Measurements from ENCODE around the gene CAMTA1.

The CAMTA1 gene

DNA sequence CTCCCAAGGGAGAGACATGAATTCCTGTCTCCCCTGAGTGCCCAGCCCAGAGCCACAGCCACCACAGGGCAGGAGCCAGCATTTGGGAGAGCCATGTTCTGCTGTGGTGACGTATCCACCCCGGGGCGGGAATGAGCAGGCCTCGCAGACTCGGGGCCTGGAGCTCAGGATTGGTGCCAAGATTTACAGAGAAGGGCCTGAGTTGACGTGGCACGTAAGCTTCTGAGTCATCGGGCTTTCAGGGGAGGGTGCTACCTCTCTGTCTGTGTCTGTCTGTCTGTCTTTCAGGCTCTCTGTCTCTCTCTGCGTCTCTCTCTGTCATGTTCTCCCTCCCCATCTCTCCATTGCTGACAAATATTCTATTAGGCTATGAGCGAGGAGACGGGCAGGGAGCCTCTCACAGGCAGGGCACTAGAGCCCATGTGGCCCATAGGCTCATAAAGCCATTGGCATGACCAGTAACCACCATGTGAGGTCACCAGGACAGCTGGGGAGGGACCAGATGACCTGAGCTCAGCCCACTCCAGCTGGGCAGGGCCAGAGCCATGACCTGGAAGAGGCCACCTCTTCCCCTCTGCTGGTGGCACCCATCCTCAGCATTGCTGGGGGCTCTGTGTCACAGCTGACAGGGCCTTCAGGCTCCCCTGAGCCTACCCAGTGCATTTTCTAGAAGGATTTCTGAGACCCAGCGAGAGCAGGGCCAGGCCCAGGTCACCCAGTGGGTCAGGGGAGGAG is 685.8 kb downstream of the CAMTA1 start:
- DNase-seq = peak; percentile 99

GRCh38 chr1:7471836-7472235 is 686.6 kb downstream of the CAMTA1 start:
- DNase-seq = peak; percentile 81

GRCh38 chr1:7473223-7474142 is 688.2 kb downstream of the CAMTA1 start:
- no peak for DNase-seq

- DNase-seq = no peak
Observed at GRCh38 chr1:7474143-7474490, 688.9 kb downstream of the CAMTA1 start.

- no peak for DNase-seq
Observed at GRCh38 chr1:7474786-7475502, 689.7 kb downstream of the CAMTA1 start.

- DNase-seq = no peak
Observed at GRCh38 chr1:7475691-7476090, 690.4 kb downstream of the CAMTA1 start.

DNA sequence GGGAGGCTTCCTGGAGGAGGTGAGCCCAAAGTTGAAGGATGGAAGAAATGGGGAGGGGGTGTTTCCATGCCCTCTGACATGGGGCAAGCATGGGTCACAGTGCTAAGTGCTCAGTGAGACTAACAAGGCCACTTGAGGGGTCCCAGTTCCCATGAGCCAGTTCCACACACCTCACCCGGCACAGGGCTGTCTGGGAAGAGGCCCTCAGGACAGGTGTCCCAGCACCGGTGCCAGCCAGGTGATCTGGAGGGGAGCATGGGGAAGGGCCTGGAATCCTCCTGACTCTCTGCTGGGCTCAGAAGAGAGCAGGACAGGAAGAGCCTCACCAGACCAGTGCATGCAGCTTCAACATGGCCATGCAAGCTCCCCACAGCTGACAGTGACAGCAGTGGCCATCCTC is 691.1 kb downstream of the CAMTA1 start:
- no peak for DNase-seq

- no peak for DNase-seq
Observed at GRCh38 chr1:7476861-7477547, 691.8 kb downstream of the CAMTA1 start.

- no peak for DNase-seq
Observed at GRCh38 chr1:7477593-7477992, 692.3 kb downstream of the CAMTA1 start.

GRCh38 chr1:7478142-7478790 is 693.0 kb downstream of the CAMTA1 start:
- DNase-seq = no peak

GRCh38 chr1:7478809-7479499 is 693.7 kb downstream of the CAMTA1 start:
- DNase-seq = peak; percentile 47

DNA sequence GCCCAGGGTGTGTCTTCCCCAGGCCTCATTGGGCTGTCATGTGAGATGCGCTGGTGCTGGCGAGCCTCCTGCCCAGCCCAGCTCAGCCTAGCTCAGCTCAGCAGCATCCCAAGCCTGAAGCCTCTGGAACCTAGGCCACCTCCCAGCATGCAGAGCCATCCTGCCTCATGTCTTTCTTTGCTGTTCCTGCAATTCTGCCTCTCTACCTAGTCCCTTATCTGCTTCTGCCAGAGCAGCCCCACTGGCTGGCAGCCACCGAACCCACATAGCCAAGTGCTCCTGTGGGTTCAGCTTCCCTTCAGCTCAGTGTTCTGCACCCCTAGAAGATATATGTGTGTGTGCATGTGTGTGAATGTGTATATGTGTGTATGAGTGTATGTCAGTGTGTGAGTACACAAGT is 694.3 kb downstream of the CAMTA1 start:
- DNase-seq = no peak

DNA sequence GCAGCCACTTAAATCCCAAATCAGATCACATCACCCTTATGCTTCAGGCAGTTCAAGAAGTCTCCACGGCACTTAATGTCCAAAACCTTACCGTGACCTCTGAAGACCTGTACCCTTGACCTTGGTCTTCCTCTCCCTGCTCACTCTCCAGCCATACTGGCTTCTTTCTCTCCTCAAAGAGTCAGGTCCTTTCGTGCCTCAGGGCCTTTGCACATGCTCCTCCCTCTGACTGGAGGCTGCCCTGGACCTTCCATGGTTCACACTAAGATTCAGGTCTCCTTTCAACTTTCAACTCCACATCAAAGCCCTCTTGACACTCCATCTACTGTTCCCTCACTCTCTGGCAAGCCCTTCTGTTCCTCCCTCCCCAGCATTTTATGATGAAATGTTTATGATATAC is 695.9 kb downstream of the CAMTA1 start:
- DNase-seq = no peak

DNA sequence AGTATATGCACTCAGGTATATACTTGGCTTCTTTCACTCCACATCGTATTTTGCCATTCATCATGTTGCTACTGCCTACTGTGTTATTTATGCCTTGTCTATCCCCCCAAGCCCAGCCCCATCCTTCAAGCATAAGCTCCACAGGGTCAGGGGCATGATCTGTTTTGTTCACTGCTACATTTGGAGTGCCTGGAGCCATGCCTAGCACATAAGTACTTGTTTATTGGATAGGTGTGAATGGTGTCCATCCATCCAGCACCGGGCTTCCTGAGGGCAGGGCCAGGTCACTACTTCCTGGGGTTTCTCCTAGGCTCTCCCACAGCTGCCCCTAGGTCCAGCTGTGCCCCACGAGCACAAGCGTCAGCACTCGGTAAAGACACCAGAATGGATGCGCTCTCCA is 696.8 kb downstream of the CAMTA1 start:
- no peak for DNase-seq

DNA sequence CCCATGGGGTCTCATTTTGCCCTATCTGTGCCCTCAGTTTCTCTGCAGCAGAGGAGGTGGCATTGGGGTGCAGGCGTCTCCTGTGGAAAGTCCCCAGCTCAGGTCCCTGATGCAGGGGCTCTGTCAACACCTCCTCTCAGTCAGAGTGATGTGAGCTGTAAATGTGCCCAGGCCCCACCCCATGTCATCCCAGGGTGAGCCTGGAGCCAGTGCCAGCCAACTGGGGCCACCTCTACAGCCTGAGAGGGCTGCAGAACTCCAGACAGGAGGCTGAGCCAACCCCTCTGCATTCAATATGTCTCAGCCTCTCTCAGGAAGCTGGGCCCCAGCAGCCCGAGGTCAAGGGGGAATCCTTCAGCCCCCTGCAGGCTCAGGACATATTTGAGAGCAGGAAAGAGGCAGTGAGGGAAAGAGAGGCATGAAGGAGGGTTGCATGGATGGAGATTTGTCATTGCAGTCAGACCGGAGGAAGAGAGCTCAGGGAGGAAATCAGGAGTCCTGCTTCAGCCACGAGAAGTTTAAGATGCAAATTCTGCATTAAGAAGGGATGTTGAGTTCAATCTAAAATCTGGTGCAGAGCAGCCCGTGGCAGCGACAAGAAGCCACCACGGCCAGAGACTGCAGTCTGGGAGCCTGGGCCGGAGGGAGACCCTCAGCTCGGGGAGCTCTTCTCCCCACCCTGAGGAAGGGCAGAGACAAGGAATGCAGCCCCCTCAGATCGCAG is 697.7 kb downstream of the CAMTA1 start:
- no peak for DNase-seq

DNA sequence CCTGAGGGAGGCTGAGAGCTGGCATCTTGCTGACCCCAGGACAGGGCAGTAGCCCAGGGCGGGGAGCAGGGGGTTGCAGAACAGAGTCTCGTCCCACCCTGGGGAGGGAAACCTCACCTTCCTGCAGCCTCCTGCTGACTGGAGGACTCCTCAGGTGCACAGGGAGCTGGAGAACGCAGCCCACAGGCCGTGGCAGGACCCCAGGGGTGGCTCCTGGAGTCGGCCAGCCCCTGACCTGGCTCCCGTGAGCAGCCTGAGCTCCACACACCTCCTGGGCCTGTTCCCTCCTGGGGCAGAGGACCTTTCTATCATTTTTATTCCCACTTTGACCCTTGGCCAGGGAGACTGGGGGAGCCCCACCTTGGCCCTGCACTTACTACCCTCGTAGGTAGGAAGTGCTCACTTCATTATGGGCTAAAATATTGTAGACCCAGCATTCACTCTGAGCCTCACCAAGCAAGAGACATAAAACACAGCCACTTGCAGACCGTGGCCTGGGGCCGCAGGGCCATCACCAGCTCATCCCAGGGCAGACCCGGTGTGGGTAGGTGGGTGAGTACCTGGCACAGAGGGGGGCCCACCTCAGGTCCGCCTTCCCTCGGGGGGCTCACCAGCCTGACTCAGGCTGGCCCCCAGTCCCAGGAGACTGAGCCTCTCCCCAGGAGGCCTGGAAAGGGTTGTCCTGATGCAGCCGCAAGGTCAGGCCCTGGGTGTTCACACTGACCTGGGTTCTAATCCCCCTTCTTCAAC is 698.6 kb downstream of the CAMTA1 start:
- DNase-seq = no peak

- no peak for DNase-seq
Observed at GRCh38 chr1:7485086-7485780, 700.0 kb downstream of the CAMTA1 start.

DNA sequence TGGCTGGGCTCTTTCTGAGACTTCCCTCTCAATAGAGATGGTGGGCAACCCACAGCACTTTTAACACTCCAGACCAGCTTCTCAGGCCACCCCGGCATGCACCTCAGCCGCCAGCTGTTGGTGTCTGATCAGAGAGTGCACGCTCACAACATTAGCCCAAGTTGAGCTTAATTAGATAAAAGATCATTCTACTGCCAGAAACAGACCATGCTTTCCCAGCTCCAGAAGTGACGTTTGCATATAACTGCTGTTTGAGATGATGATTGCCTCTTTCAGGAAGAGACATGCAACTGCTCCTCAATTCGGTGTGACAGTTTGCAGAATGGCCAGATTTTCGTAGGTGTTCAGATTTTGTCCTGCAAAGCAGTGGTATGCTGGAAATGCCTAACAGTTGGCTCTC is 700.6 kb downstream of the CAMTA1 start:
- no peak for DNase-seq

DNA sequence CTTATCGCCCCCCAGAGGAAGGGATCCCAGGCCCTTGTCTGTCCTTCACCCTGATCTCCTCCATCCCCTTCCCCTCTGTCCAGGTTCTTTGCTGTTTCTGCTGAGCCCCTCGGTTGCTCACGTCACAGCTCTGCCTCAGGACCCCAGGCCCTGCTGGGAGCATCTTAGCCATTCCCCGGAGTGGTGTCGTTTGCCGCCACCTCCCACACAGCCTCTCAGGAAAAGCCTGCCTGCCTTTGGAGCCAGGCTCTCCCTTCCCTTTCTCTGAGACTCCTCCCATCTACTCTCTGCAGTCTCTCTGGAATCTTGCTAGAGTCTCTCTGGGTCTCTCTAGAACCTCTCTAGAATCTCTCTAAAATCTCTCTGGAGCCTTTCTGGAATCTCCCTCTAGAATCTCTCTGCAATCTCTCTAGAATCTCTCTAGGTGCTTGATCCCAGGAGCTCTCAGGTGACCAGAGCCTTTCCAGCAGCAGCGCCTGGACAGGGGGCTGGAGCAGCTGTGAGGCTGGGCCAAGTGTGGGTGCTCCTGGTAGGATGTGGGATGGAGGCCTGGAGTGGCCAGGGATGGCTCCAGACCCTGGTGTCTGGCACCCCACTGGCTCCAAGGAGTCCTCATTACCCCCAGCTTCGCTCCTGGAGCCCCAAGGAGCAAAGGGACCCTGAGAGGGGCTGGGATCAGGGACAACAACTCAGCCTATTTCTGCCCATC is 702.7 kb downstream of the CAMTA1 start:
- no peak for DNase-seq
